ENCODE results near the gene MBTPS1.

The MBTPS1 gene

GRCh38 chr16:84096447-84097005, 20.2 kb downstream of the MBTPS1 start:
- no peak for DNase-seq

GRCh38 chr16:84095466-84095865, 21.3 kb downstream of the MBTPS1 start:
- no peak for DNase-seq

- no peak for DNase-seq
Observed at GRCh38 chr16:84093879-84094270, 22.9 kb downstream of the MBTPS1 start.

- DNase-seq, result no peak
Observed at GRCh38 chr16:84093120-84093878, 23.4 kb downstream of the MBTPS1 start.

GRCh38 chr16:84091460-84091859, 25.3 kb downstream of the MBTPS1 start:
- DNase-seq, result no peak

- DNase-seq, result no peak
Observed at GRCh38 chr16:84090211-84090610, 26.5 kb downstream of the MBTPS1 start.

GRCh38 chr16:84088695-84089395, 27.9 kb downstream of the MBTPS1 start:
- peak; percentile 43 for DNase-seq

- no peak for DNase-seq
Observed at GRCh38 chr16:84087466-84088151, 29.1 kb downstream of the MBTPS1 start.

GRCh38 chr16:84087001-84087400, 29.7 kb downstream of the MBTPS1 start:
- no peak for DNase-seq

GRCh38 chr16:84086341-84086740, 30.4 kb downstream of the MBTPS1 start:
- DNase-seq, result no peak

- DNase-seq, result no peak
Observed at GRCh38 chr16:84085773-84086172, 31.0 kb downstream of the MBTPS1 start.

GRCh38 chr16:84085271-84085667, 31.5 kb downstream of the MBTPS1 start:
- no peak for DNase-seq

GRCh38 chr16:84084570-84085270, 32.0 kb downstream of the MBTPS1 start:
- DNase-seq, result peak; percentile 61

- DNase-seq, result no peak
Observed at GRCh38 chr16:84082835-84083569, 33.7 kb downstream of the MBTPS1 start.

- no peak for DNase-seq
Observed at GRCh38 chr16:84082110-84082509, 34.6 kb downstream of the MBTPS1 start.

GRCh38 chr16:84081446-84081989, 35.2 kb downstream of the MBTPS1 start:
- DNase-seq, result no peak

- no peak for DNase-seq
Observed at GRCh38 chr16:84080813-84081212, 35.9 kb downstream of the MBTPS1 start.

- DNase-seq, result no peak
Observed at GRCh38 chr16:84080378-84080777, 36.4 kb downstream of the MBTPS1 start.

- DNase-seq, result no peak
Observed at GRCh38 chr16:84079664-84080063, 37.1 kb downstream of the MBTPS1 start.

- no peak for DNase-seq
Observed at GRCh38 chr16:84075376-84075775, 41.4 kb downstream of the MBTPS1 start.

GRCh38 chr16:84074721-84075120, 42.0 kb downstream of the MBTPS1 start:
- DNase-seq, result no peak

- DNase-seq, result no peak
Observed at GRCh38 chr16:84072014-84072413, 44.7 kb downstream of the MBTPS1 start.

All from stimulated activated CD4-positive, alpha-beta T cell treated with anti-CD3 and anti-CD28 coated beads, Interleukin-4, amount 100 ng/mL, for 1 hour (primary cell).